Stimulated activated CD4-positive, alpha-beta T cell treated with anti-CD3 and anti-CD28 coated beads, Interleukin-15, amount 100 ng/mL, for 24 hours (primary cell): ENCODE measurements around the gene GNPTG.

Source experiments
- DNase-seq: peaks from one replicate; pipeline ENCODE4 v3.0.0-alpha.2; 2020

GNPTG gene

DNA sequence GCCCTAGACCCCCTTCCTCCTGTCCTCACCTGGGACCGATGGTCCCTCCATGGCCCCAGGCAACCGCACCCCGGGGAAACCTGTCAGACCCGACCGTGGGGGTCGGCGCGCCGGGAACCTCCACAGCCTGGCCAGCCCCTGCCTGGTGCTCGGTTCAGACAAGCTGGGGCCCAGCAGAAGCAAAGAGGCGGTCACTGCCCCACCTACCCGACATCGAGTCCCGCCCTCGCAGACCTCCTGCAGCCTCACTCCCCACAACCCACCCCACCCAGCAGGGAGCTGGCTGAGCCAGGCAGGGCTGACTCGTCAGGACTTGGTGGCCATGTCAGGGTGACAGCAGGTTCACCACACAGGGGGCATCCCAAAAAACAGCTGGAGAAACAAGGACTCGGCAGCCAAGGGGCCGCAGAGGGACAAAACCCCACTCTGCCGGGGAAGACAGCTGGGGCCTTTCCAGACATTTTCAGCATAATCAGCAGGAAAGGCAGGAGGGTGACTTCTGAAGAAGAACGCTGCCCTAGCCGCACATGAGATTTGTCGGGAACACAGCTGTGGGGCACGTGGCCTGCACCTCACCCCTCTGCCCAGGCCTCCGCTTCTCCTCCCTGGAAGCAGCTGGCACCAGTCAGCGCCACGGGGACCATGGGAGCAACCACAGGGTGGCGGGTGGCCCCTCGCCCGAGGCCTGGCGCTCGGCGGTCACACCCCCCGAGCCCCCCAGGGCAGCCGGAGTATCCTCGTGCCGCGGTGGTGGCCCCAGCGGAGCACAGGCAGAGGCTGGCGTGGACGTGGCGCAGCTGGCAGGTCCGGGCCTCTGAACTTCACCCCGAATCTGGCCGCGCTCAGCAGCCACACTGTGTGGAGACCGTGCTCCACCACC is 22.9 kb downstream of the GNPTG start:
- no peak for DNase-seq

DNA sequence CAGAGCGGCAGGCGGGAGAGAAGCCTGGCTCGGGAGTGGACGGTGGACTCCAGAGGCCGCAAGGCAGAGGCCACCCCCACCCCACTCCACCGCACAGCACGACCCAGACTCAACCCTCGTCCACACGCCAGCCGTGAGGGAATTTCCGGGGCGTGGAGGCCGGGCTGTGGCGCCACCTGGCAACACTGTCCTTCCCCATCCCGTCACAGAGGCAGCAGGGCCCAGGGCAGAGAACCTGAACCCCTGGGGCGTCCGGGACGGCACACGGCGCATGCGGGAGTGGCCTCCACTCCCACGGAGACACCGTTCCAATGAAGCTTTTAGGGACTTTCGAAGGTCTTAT is 23.5 kb downstream of the GNPTG start:
- DNase-seq = no peak

DNA sequence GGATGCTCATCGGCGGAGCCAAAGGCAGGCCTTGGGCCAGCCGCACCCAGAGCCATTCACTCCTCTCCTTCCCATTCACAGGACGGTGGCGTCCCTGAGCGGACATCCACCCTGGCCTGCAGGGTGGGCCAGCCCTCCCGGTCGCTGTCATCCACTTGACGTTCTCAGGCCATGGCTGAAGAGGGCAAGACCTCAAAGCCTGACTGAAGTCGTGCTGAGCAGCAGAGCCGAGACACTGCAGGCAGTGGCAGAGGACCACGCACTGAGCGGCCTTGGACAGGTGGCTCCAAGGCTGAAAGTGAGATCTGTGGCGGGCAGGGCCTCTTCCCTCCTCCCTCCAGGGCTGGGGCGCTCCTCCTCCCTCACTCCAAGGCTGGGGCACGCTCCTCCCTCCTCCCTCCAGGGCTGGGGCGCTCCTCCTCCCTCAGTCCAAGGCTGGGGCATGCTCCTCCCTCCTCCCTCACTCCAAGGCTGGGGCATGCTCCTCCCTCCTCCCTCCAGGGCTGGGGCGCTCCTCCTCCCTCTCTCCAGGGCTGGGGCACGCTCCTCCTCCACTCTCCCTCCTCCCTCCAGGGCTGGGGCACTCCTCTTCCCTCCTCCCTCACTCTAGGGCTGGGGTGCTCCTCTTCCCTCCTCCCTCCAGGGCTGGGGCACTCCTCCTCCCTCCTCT is 24.1 kb downstream of the GNPTG start:
- DNase-seq = no peak

DNA sequence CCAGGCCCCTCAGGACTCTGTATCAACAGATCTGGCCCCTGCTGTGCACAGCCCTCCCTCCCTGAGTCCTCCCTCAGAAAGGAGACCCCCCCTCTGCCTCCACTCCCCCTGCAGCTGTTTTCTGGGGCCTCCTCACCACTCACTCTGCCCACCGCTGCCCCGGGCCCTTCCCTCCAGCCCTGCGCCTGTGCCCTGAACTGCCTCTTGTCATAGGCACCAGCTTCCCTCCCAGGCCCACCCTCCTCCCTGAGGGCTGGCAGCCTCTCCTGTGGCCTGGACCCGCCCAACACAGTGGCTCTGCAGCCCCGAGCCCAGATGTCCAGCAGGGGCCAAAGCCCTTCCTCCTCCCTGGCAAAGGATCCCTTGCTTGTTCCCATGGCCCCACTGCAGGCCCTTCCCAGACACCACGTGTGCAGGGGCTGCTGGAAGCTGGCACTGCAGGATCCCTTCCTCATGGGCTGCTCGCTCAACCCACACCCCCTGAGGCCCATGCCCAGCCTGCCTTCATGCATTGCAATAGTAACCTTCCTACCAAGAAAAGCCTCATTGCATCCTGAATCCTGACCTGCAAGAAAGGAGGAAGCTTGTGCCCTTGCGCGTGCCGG is 25.8 kb downstream of the GNPTG start:
- no peak for DNase-seq

DNA sequence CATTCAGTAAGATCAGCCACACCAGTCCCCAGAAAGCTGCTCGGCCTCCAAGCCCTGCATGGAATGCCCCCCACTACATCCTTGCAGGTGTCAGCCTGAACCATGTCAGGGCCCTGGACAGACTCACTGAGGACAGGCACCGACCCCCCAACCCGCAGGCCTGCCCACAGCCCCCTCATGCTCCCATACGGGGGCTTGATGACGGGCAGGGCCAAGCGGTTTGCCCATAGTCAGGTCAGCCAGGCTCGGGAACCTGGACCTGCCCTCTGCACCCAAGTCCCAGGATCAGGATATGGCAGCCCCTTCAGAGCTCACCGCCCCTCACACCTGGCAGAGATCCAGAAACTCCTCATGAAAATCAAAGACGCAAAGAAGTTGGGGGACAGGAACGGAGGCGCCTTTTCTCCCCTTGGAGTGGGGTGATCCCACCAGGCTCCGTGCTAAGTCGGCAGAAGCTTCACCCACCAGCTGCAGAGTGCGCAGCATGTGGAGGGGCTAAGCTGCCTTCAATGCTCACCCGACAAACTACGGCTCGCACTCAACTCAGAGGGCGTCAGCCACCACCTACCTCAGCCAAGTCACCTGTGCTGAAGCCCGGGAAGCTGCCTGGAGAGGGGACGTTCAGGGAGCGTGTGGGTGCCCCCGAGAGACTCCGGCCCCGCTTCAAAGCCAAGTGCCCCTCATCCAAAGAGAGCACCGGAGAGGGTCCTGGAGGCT is 26.5 kb downstream of the GNPTG start:
- no peak for DNase-seq

DNA sequence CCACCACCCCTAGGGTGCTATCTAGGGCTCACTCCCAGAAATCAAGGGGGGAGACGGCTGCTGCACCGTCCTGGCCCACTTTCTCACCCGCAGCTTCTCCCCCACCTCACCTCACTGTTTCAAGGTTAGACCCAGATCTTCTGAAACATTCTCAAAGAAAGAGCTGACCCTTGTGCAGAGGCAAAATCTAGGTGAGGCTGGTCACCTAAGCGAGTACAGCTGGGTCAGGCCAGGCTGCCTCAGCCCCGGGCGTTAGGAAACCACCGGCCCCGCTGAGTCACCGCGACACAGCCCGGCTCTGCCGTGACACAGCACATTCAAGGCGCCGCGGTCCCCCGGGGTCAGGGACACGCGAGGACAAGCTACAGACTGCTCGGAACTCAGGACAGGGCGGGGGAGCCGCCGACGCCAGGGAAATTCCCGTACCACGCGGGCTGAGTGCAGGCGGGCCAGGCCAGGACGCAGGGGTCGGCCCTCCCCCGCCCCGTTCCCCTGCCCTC is 27.1 kb downstream of the GNPTG start:
- DNase-seq = peak; percentile 84

DNA sequence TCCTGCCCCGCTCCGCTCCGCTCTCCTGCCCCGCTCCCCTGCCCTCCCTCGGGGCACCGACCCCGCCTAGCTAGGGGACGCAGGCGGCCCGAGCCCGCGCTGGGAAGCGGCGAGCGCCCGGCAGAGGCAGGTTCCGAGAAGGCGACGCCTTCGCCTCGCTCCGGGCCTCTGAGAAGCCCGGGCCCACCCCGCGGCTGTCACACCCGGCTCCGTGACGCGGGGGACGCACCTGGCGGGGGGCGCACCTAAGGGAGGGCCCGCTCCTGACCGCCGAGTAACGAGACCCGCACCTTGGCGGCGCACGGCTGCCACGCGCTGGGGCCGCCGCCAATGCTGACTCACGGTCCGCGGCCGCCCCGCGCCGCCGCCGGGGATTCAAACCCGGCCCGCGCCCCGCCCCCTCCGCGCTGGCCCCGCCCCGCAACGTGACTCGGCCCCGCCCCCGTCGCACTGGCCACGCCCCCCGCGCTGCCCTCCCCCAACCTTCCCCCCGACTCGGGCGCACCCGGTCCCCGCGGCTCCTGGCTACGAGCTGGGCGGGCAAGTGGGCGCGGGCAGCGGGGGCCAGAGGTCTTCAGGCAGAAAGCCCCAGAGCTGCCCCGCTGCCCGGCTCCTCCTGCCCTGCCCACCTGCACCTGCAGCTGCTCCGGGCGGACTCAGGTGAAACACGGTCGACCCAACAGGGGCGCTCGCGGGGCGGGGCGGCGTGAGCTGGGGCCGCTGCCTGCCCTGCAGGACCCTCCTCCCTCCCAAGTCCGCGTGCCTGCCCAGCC is 27.8 kb downstream of the GNPTG start:
- peak; percentile 81 for DNase-seq

DNA sequence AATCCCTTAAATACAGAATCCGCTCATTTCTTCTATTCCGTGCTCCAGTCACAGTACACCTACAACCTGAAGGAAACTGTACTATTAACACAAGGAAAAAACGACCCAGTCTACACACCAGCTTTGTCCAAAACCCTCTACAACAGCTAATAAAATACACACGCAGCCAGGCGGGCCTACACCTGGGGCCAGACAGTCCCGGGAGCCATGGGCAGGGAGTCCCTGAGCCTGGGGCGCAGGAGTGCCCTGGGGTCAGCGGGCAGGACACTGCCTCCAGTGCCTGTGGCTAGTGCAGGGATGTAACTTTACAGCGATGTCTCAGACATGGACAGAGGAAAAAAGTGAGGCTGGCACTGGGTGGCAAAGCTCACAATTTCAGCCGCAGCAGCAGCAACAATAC is 28.5 kb downstream of the GNPTG start:
- no peak for DNase-seq

DNA sequence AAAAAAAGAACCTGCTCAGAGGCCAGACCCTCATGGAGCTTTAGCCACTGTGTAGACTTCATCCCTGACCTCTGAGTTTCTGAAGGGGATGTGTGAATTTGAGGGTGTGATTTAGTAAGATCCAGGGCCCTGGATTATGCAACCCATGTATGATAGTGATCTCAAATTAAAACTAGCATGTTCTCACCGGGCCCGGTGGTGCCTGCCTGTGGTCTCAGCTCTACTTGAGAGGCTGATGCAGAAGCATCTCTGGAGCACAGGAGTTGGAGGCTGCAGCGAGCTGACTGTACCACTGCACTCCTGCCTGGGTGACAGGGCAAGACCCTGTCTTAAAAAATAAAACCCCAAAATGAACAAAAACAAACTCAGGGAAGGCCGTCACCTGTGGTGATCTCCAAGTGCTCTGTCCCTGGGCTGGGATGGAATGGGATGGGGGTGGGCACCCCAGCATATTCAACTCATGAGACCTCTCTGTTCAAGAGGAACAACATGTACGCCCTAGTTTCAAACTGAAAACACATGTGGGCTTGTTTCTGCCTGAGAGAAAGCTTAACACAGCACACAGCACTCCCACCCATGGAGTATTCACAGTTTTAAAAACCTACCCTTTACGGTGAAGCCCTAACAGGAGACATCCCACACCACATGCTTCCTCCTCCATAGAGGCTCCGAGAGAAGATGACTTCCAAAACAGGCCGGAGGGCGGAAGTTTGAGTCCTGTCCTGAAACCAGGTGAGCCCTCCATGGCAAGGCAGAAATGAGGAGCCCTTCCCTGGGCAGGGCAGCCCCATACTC is 30.1 kb downstream of the GNPTG start:
- DNase-seq = no peak

DNA sequence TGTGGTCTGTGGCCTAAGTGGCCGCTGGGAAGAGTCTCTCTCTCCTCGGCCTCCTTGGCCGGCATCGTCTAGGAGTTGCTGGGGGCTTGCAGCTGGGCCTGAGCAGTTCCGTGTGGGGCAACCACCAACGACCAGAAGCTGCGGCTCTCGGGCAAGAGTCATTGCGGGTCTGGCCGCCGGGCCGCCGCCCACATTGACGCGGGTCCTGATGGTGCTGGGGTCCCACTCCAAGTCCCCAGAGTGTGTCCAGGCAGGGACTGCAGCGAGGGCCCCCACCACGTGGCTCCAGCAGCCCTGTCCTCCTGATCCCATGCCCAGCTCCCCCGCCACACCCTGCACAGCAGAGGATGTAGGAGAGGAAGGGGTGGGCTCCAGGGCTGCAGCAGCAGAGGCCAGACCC is 31.8 kb downstream of the GNPTG start:
- no peak for DNase-seq

DNA sequence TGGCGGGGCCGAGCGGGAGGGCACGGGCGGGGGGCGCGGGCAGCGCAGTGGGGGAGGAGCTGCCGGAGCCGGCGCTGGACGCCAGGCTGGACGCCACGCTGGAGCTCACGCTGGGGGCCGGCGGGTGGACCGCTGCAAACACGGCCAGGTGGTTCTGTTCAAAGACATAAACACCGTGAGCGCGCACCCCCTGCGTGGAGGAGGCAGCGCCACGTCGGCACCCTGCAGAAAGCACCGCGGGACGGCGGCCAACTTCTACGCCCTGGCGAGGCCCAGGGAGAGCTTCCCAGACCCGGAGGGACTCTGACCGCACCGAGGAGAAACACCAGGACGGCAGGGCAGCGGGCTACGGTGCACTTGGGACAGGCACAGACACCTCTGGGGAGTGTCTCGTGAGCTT is 33.5 kb downstream of the GNPTG start:
- no peak for DNase-seq

DNA sequence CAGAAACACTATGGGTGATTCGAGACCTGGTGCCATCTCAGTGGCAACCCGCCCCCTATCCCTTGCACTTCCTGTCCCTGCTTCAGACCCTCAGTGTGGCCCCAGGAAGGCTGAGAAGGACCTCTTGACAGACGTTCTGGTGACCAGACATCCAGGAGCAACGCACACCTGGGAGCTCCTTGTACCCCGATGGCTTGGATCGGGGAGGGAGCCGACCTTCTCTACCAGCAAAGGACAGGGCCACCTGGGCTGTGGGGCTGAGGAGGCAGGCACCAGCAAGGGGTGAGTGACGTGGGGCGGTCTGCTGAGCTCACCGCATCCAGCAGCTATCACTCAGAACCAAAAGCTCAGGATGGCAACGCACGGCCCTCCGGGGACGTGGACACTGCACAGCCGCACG is 35.6 kb downstream of the GNPTG start:
- no peak for DNase-seq

DNA sequence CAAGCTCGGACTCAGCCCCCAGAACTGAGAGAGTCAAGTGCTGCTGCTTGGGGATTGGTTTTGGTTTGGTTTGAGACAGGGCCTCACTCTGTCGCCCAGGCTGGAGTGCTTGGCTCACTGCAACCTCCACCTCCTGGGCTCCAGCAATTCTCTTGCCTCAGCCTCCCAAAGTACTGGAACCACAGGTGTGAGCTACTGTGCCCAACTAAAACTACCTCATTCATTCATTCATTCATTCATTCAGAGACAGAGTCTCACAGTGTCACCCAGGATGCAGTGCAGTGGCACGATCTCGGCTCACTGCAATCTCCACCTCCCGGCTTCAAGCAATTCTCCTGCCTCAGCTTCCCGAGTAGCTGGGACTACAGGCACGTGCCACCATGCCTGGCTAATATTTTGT is 38.0 kb downstream of the GNPTG start:
- no peak for DNase-seq

DNA sequence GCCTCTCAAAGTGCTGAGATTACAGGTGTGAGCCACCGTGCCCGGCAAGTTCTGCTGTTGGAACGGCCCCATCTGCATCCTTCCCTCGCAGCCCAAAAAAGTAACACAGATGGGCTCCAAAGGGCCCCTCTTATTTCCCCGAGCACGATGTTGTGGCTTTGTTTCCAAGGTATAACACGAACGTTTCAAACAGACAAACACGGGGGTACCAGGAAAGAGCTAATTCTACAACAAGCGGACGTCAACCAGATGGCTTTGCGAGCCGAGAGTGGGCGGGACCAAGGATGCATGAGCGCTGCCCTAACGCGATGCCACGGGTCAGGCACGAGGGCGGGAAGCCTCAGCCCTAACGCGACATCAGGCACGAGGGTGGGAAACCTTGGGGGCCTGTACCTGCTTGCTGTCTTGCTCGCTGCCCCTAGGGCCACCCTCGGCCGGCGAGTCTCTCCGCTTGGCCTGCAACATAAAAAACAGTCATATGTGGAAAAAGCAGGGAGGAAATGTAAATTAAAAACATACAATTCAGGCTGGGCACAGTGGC is 38.6 kb downstream of the GNPTG start:
- DNase-seq = no peak

DNA sequence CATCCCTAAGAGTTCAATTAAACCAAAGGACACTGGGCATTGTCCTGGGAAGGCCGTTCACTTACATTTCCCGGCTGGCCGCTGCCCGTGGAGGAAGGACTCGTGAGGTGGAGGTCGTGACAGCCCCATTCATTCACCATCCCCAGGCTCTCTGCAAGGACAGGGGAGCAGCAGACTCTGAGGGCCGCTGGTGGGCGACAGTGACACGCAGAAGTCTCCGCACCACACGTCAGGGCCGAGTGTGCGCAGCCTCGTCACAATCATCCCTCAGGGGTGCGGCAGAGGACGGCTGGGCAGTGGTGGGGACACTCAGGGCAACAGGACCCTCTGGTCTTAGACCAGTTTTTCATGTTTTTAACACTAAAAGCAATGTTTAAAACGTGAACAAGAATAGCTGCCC is 41.1 kb downstream of the GNPTG start:
- DNase-seq = no peak

DNA sequence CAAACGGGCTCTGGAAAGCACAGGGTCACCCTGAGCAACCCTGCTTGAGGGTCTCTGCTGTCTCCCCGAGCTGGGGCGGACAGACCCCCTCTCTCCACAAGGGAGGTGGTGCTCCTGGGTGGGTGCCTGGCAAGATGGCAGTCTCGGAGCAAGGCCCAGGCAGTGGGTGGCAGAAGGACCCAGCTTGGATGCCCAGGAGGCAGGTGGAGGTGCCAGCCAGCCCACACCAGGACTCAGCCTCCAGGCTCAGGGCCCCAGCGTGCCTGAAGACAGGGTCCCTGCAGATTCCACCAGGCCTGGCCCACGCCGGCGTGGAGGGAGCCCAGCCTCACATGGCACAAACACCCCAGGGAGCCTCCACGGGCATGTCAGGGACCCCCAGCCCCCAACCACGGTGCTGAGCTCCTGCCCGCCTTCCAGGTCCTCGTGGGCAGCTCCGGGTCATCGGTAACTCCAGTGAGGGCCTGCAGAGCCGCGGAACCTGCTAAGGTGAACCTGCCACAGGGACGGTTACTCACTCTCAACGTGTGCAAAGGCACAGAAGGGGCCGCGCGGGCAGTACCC is 42.0 kb downstream of the GNPTG start:
- DNase-seq = no peak

DNA sequence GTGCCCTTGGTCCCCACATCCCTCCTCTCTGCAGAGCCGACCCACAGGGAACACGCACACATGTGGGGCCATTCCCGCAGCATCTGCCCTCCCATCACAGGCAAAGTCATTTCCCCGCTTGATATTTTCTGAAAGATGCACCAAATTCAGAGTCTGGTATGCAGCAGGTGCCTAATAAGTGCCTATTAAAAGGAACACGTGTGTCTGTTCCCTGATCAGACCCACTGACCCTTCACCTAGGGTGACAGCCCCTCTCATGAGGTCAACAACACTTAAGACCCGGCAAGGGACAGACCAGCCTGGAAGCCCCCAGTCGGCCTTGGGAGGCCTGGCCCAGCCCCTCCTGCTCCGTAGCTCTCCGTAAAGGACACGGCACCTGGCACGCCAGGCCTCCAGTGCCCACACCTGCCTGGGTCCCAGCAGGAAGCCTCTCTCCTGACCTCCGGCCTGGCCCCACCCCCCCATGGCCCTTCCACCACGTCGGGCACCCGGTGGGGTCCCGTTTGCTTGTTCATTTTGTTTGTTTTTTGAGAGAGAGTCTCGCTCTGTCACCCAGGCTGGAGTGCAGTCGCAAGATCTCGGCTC is 42.7 kb downstream of the GNPTG start:
- DNase-seq = no peak

DNA sequence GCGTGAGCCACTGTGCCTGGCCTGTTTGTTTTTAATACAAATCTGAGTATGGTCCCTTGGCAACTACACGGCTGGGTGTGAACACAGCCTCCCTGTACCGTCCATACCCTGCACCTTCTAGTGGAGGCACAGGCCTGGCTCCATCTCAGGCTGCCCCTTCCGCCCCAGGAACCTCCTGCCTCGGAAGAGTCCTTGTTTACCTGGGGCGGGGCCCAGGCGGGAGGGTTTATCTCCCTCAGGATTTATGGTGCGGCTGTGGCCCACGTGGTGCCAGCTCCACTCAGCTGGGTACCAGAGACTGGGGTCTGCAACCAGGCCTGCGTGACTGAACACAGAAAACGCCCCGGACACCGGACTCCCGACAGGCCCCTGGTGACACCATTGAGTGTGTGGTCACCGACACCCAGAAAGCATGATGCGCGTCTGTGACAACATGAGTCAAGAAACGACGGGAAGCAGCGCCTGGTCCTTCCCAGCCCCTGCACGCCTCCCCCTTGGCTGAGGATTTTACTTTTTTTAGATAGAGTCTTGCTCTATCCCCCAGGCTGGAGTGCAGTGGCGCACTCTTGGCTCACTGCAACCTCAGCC is 43.8 kb downstream of the GNPTG start:
- no peak for DNase-seq

DNA sequence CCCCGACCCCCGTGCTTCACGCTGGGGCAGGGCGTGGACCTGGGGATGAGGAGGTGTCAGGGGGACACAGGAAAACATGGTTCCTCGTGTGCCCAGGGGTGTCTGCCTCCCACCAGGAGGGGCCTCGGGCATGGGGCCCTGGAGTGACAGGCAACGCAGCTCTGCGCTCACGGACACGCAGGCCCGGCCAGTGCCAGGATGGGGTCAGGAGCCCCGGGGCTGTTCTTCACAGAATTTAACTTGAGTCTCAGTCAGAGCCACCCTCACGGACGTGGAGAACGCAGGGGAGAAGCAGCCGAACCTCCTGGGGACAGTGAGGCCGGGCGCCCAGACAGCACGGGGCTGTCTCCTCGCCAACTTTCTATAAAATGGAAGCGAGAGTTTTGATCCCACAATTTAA is 46.0 kb downstream of the GNPTG start:
- DNase-seq = no peak

DNA sequence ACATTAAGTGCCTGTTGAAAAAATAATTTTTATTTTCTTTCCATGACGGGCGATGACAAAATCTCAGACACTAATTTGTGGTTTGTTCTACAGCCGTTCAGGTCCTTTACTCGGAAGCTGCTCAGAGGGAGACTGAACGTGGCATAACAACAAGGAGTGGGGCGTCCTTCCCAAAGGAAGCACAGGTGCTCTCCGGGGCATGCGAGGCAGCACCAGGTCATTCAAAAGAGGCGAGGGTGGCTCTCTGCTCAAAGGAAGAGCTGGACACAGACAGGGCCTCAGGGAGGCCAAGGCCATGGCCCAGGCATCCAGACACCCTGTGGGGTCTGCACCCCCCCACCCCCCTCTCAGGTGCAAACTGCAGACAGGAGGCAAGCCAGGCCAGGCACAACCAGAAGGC is 46.6 kb downstream of the GNPTG start:
- no peak for DNase-seq
